CD4-positive, alpha-beta T cell (primary cell): Measurements from ENCODE around the gene PI4KB. TPM values are rescaled to one million over a fixed set of nuclear protein-coding genes. Genes with fewer than 3 reads are reported as not detected.

Experiments
- ATAC-seq: fragments of 200-7000 bp; cut with Tn5 transposase; one replicate; pipeline ENCODE4 v1.10.0; 2022; ENCODE audit warnings: mild to moderate bottlenecking; ENCODE audit not compliant: poor library complexity
- CTCF ChIA-PET: fragments of 350-600 bp; sonication (Branson Sonifier 250); formaldehyde crosslinking; loops from one replicate; lab custom pipeline; 2021; ENCODE audit warnings: antibody characterized with exemption, inconsistent platforms; lab: Charles Lee
- POLR2A ChIA-PET: fragments of 350-600 bp; sonication (Branson Sonifier 250); formaldehyde crosslinking; loops from one replicate; lab custom pipeline; 2021; ENCODE audit warnings: antibody characterized with exemption, inconsistent platforms; lab: Charles Lee
- DNase-seq, 14 experiments: peaks; one replicate each; pipeline ENCODE4 v3.0.0-alpha.2; 2013 to 2020; ENCODE audit warnings: mixed read lengths in 2 of 14
- H3K27ac ChIP-seq, 2 donors: one replicate each; pipeline versions ENCODE4 v1.5.1 to v1.7.0; 2013; ENCODE audit warnings: low read length in 2 of 2, low read depth in 1 of 2, mild to moderate bottlenecking in 1 of 2
- H3K27me3 ChIP-seq, 2 experiments: 1 replicate in 1 of 2; 2 replicates in 1 of 2; pipeline versions ENCODE4 v1.6.1 to v1.7.0; 2013; ENCODE audit warnings: low read length in 2 of 2, control low read depth in 1 of 2, mild to moderate bottlenecking in 1 of 2, moderate library complexity in 1 of 2; ENCODE audit not compliant: insufficient read depth in 2 of 2, control insufficient read depth in 1 of 2
- H3K36me3 ChIP-seq: one replicate; pipeline ENCODE4 v1.6.1; 2013; ENCODE audit warnings: low read length, control low read depth; ENCODE audit not compliant: insufficient read depth
- H3K4me1 ChIP-seq: one replicate; pipeline ENCODE4 v1.6.1; 2013; ENCODE audit warnings: low read length, control low read depth; ENCODE audit not compliant: insufficient read depth
- H3K4me3 ChIP-seq: one replicate; pipeline ENCODE4 v1.5.1; 2013; ENCODE audit warnings: mild to moderate bottlenecking, low read length, moderate library complexity
- H3K9me3 ChIP-seq, 2 experiments: 1 replicate in 1 of 2; 2 replicates in 1 of 2; pipeline versions ENCODE4 v1.6.1 to v1.7.0; 2013; ENCODE audit warnings: low read length in 2 of 2, mild to moderate bottlenecking in 2 of 2, control low read depth in 1 of 2, moderate library complexity in 1 of 2; ENCODE audit not compliant: control insufficient read depth in 1 of 2, insufficient read depth in 1 of 2
- H3K27ac Mint-ChIP-seq: one replicate; pipeline ENCODE4 v1.8.0; 2020; ENCODE audit warnings: mixed read lengths
- H3K27me3 Mint-ChIP-seq: one replicate; pipeline ENCODE4 v1.8.0; 2021; ENCODE audit warnings: mixed read lengths
- H3K36me3 Mint-ChIP-seq: one replicate; pipeline ENCODE4 v1.8.0; 2021; ENCODE audit warnings: low read depth, mixed read lengths
- H3K4me1 Mint-ChIP-seq: one replicate; pipeline ENCODE4 v1.8.0; 2021; ENCODE audit warnings: low read depth, mixed read lengths
- H3K4me3 Mint-ChIP-seq: one replicate; pipeline ENCODE4 v1.8.0; 2020; ENCODE audit warnings: mild to moderate bottlenecking, mixed read lengths
- H3K9me3 Mint-ChIP-seq: one replicate; pipeline ENCODE4 v1.8.0; 2020; ENCODE audit warnings: mixed read lengths
- CTCF ChIP-seq: fragments of 200-600 bp; IDR thresholded peaks from one replicate; pipeline ENCODE4 v1.8.0; 2022; ENCODE audit warnings: antibody characterized with exemption, mild to moderate bottlenecking
- intact Hi-C, 2 experiments: fragments of 100-400 bp; cut with DNase I in 1 of 2; cut with micrococcal nuclease in 1 of 2; formaldehyde crosslinking; loops; one replicate each; pipeline versions ENCODE4 v1.15.1 to v1.9.0; 2023 to 2025; cut with DNase I, micrococcal nuclease
- total RNA-seq, 174 experiments: library from RNA in 2 of 174; stranded (reverse) in 2 of 174; gene quantifications; one replicate each; pipeline ENCODE4 v1.2.3 and lab custom pipeline; 2021 to 2026

PI4KB gene
- total RNA-seq, 2 experiments from 2014 or later, result 50.2 to 51.0 TPM

DNA sequence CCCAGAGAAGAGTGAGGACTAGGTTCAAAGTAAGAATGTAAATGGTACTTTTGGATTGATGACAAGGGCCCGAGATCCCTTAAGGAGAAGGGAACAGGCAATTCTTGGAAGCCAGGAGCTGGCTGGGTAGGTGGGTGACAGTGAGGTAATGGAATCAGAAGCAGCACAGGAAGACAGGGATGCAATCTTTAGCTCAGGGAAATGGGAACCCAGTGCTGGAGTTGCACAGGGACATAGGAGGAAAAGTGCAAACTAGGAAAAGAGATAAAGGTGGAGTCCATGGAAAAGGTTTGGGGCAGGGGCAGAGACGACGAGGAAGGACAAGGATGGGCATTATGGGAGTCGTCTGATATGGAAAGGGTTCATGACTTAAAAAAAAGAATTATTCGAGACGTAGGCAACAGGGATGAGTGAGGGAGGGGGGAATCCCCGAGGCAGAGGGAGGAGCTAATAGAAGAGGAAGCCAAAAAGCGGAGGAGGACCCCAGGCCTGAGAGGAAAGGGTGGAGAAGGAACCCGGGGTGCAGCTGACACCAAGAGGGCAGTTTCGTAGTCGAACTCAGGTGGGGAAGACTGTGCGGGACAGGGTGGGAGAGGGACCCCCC, 495 bp downstream of the PI4KB start:
- peak overlapping the region; percentile 84 to 96 for H3K27ac ChIP-seq
- peaks cover 34% of the 10 kb centered on the region for H3K36me3 ChIP-seq
- Mint-ChIP-seq H3K27ac (peak overlapping the region; percentile 93), H3K9me3 (no peaks in the 10 kb centered on the region), H3K27me3 (no peaks in the 10 kb centered on the region), H3K36me3 (peaks cover 53% of the 10 kb centered on the region), H3K4me3 (peak overlapping the region; percentile 95), H3K4me1 (peaks cover 39% of the 10 kb centered on the region)
- peak in 10 of 14 experiments; percentile 23 to 85 (median 46) for DNase-seq
- CTCF ChIA-PET, result interaction anchor here (0.9 to 4.5 kb wide), 4 partner anchors 14 to 73 kb away, joined by 3 to 41 read pairs (median 6); partner anchors contain the start of gene PSMB4
- TF ChIP-seq CTCF, result no peak
- POLR2A ChIA-PET, result interaction anchor here (0.7 to 3.4 kb wide), 16 partner anchors 9 to 963 kb away, joined by 3 to 54 read pairs (median 6); partner anchors contain the start of genes MRPL9, PSMB4, PSMD4 and RFX5
- no peaks in the 10 kb centered on the region for H3K9me3 ChIP-seq
- intact Hi-C loops, result loop anchor here (1.0 to 10.0 kb wide), 6 partner anchors 21 to 632 kb away; partner anchors contain the start of genes RFX5 (in 2 of the 2), GOLPH3L (in 1 of the 2), PSMB4 (in 1 of the 2) and PSMD4 (in 1 of the 2)
- H3K4me3 ChIP-seq, result peak overlapping the region; percentile 75
- no peaks in the 10 kb centered on the region for H3K27me3 ChIP-seq
- peak; percentile 30 for ATAC-seq
- H3K4me1 ChIP-seq, result peaks cover 38% of the 10 kb centered on the region

DNA sequence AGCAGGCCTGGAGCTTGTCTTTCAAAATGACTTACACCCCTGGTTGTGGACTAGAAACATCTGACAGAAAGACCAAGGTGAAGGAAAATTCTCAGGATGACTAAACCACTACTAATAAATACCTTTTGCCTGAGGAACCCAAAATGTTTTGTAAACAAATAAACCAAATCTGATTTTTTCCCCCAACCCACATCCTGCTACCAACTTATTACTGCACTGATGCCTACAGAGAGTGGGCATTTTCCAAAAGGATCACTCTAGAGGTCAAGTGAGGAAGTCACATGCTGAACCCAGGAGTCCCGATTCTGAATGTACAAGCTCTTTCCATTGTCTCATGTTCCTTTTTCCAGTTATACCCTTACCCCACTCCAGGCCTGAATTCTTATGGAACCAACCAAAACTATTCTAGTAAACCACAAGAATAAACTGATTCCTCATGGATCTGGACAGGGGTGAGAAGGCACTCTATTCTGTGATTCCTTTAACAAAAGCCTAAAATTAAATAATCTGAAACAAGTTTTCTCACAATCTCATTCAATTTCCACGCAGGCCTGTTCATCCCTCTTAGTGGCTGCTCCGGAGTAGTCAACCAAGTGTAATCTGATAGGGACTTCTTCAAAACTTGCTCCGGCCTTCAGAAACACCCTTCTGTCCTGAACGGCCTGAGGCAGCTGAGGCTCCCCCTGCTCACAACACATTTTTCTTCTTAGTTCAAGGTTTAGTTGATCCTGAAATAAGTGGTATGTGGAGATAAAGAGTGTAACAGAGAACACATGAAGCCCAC, 1.4 kb downstream of the PI4KB start:
- Mint-ChIP-seq H3K27ac (peak overlapping the region; percentile 93), H3K4me1 (peaks cover 42% of the 10 kb centered on the region), H3K36me3 (peaks cover 56% of the 10 kb centered on the region), H3K4me3 (peak overlapping the region; percentile 95), H3K27me3 (no peaks in the 10 kb centered on the region), H3K9me3 (no peaks in the 10 kb centered on the region)
- DNase-seq, result no peak
- H3K9me3 ChIP-seq, result no peaks in the 10 kb centered on the region
- H3K36me3 ChIP-seq, result peaks cover 40% of the 10 kb centered on the region
- intact Hi-C loops, result loop anchor here (5.0 to 10.0 kb wide), 3 partner anchors 44 to 631 kb away; partner anchors contain the start of genes GOLPH3L (in 1 of the 2), PSMB4 (in 1 of the 2) and ZNF687 (in 1 of the 2)
- CTCF ChIA-PET, result interaction anchor here (0.9 to 4.5 kb wide), 4 partner anchors 14 to 74 kb away, joined by 3 to 41 read pairs (median 3); partner anchors contain the start of gene PSMB4
- no peak for TF ChIP-seq CTCF
- ATAC-seq, result no peak
- POLR2A ChIA-PET, result interaction anchor here (1.6 to 3.4 kb wide), 6 partner anchors 12 to 73 kb away, joined by 5 to 29 read pairs (median 14); partner anchors contain the start of genes PSMB4 and RFX5
- H3K27me3 ChIP-seq, result no peaks in the 10 kb centered on the region
- peak overlapping the region in 1 of 2 donors; percentile 96 for H3K27ac ChIP-seq
- H3K4me3 ChIP-seq, result peak overlapping the region; percentile 75
- H3K4me1 ChIP-seq, result peaks cover 38% of the 10 kb centered on the region

DNA sequence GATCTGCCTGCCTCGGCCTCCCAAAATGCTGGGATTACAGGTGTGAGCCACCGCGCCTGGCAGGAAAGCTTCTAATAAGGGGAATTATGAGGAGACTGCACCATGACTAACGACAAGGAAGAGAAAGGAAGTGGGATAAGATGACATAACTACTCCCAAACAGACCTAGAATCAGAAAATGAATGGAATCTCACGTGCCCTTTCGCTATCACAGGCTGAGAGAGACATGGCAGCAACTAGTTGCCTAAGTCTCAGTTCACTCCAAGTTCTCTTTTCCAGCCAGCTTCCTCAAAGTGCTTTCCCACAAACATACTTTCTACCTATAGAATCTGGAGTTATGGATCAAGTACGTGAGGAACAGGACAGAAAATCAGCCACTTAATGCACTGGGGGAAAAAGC, 2.0 kb downstream of the PI4KB start:
- Mint-ChIP-seq H3K36me3 (peaks cover 62% of the 10 kb centered on the region), H3K4me1 (peaks cover 48% of the 10 kb centered on the region), H3K9me3 (no peaks in the 10 kb centered on the region), H3K27ac (peak overlapping the region; percentile 93), H3K4me3 (peak overlapping the region; percentile 95), H3K27me3 (no peaks in the 10 kb centered on the region)
- H3K4me1 ChIP-seq, result peaks cover 38% of the 10 kb centered on the region
- intact Hi-C loops, result loop anchor here (5.0 to 10.0 kb wide), 3 partner anchors 43 to 630 kb away; partner anchors contain the start of genes GOLPH3L (in 1 of the 2), PSMB4 (in 1 of the 2) and ZNF687 (in 1 of the 2)
- H3K4me3 ChIP-seq, result no peak overlapping the region
- TF ChIP-seq CTCF, result no peak
- ATAC-seq, result no peak
- no peak overlapping the region for H3K27ac ChIP-seq
- H3K36me3 ChIP-seq, result peaks cover 46% of the 10 kb centered on the region
- CTCF ChIA-PET, result interaction anchor here (1.1 to 4.5 kb wide), 3 partner anchors 14 to 24 kb away, joined by 3 to 41 read pairs (median 3); no protein-coding TSS in a partner anchor
- no peaks in the 10 kb centered on the region for H3K9me3 ChIP-seq
- no peaks in the 10 kb centered on the region for H3K27me3 ChIP-seq
- no peak for DNase-seq
- POLR2A ChIA-PET, result interaction anchor here (3.2 kb wide), 1 partner anchor 74 kb away, joined by 25 read pairs; the partner anchor contains the start of gene PSMB4
